ENCODE results near the gene CD274. TPM values are rescaled to one million over a fixed set of nuclear protein-coding genes. Genes with fewer than 3 reads are reported as not detected.

Gene CD274
- total and polyA plus RNA-seq, 2 experiments from 2014 or later: not detected

DNA sequence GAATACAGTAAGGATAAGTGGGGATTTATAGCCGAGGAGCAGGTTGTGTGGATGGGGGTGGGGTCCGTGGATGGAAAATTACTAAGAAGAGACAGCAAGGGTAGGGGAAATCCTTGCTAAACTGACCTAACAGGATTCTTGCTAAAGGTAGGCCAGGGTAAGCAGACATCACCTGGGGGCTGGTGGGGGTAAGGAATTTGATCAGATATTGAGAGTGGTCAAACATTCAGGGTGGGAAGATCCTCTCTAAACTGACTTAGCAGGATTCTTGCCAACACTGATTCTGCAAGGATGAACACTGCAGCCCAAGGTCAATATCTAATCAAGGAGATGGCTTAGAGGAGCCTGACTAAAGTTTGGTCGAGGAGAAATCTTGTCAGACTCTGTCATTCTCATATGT, 9.9 kb upstream of the CD274 start:
- no peaks in the 10 kb centered on the region for H3K9me2 ChIP-seq (ENCODE audit: insufficient read depth)
- no peaks in the 10 kb centered on the region for H3K27me3 ChIP-seq (ENCODE audit: insufficient read depth)
- peaks cover 18% of the 10 kb centered on the region for H3K4me1 Mint-ChIP-seq
- DNase-seq (ENCODE audit: low spot score): no peak
- H2AFZ ChIP-seq: no peak overlapping the region
- no peak for ATAC-seq
- no peaks in the 10 kb centered on the region for H4K20me1 ChIP-seq (replicated peaks; ENCODE audit: insufficient read depth)
- no peak overlapping the region for H3K4me3 ChIP-seq
- H3K4me3 Mint-ChIP-seq: no peak overlapping the region
- no peak overlapping the region for H3K27ac Mint-ChIP-seq
- H3K27ac ChIP-seq (ENCODE audit: low read depth): no peak overlapping the region
- H3K4me1 ChIP-seq (ENCODE audit: insufficient read depth): peaks cover 14% of the 10 kb centered on the region
- H3K27me3 Mint-ChIP-seq (ENCODE audit: insufficient read depth, low read depth, poor library complexity): peaks cover 3% of the 10 kb centered on the region
- no peak overlapping the region for H3K4me2 ChIP-seq
- H3K36me3 ChIP-seq (ENCODE audit: insufficient read depth): peaks cover 4% of the 10 kb centered on the region
- 0 out of 2 replicates have a peak, but pooled peaks cover 5% of the 10 kb centered on the region for H3F3A ChIP-seq (replicated peaks; ENCODE audit: low read depth)
- peaks cover 16% of the 10 kb centered on the region for H3K36me3 Mint-ChIP-seq (ENCODE audit: low read depth)
- no peaks in the 10 kb centered on the region; the same call in 1 of the 2 replicates for H3K79me2 ChIP-seq (replicated peaks; ENCODE audit: insufficient read depth)
- peaks cover 9% of the 10 kb centered on the region for H3K9me3 Mint-ChIP-seq
- TF ChIP-seq POLR2AphosphoS5 (IDR thresholded peaks at IDR 0.05; ENCODE audit: low read depth): no peak
- no peak for TF ChIP-seq ZNF114 (CRISPR knock-in tag; IDR thresholded peaks at IDR 0.05)
- TF ChIP-seq, protein P1, sequence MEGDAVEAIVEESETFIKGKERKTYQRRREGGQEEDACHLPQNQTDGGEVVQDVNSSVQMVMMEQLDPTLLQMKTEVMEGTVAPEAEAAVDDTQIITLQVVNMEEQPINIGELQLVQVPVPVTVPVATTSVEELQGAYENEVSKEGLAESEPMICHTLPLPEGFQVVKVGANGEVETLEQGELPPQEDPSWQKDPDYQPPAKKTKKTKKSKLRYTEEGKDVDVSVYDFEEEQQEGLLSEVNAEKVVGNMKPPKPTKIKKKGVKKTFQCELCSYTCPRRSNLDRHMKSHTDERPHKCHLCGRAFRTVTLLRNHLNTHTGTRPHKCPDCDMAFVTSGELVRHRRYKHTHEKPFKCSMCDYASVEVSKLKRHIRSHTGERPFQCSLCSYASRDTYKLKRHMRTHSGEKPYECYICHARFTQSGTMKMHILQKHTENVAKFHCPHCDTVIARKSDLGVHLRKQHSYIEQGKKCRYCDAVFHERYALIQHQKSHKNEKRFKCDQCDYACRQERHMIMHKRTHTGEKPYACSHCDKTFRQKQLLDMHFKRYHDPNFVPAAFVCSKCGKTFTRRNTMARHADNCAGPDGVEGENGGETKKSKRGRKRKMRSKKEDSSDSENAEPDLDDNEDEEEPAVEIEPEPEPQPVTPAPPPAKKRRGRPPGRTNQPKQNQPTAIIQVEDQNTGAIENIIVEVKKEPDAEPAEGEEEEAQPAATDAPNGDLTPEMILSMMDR (conservative IDR thresholded peaks at IDR 0.05; ENCODE audit: low read depth in 2 of 2): no peak
- no peak for TF ChIP-seq JUNB (IDR thresholded peaks at IDR 0.05; ENCODE audit: unreplicated experiment)
- TF ChIP-seq, protein P2, sequence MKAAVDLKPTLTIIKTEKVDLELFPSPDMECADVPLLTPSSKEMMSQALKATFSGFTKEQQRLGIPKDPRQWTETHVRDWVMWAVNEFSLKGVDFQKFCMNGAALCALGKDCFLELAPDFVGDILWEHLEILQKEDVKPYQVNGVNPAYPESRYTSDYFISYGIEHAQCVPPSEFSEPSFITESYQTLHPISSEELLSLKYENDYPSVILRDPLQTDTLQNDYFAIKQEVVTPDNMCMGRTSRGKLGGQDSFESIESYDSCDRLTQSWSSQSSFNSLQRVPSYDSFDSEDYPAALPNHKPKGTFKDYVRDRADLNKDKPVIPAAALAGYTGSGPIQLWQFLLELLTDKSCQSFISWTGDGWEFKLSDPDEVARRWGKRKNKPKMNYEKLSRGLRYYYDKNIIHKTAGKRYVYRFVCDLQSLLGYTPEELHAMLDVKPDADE (IDR thresholded peaks at IDR 0.05): no peak
- TF ChIP-seq, protein P3, sequence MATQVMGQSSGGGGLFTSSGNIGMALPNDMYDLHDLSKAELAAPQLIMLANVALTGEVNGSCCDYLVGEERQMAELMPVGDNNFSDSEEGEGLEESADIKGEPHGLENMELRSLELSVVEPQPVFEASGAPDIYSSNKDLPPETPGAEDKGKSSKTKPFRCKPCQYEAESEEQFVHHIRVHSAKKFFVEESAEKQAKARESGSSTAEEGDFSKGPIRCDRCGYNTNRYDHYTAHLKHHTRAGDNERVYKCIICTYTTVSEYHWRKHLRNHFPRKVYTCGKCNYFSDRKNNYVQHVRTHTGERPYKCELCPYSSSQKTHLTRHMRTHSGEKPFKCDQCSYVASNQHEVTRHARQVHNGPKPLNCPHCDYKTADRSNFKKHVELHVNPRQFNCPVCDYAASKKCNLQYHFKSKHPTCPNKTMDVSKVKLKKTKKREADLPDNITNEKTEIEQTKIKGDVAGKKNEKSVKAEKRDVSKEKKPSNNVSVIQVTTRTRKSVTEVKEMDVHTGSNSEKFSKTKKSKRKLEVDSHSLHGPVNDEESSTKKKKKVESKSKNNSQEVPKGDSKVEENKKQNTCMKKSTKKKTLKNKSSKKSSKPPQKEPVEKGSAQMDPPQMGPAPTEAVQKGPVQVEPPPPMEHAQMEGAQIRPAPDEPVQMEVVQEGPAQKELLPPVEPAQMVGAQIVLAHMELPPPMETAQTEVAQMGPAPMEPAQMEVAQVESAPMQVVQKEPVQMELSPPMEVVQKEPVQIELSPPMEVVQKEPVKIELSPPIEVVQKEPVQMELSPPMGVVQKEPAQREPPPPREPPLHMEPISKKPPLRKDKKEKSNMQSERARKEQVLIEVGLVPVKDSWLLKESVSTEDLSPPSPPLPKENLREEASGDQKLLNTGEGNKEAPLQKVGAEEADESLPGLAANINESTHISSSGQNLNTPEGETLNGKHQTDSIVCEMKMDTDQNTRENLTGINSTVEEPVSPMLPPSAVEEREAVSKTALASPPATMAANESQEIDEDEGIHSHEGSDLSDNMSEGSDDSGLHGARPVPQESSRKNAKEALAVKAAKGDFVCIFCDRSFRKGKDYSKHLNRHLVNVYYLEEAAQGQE (IDR thresholded peaks at IDR 0.05; ENCODE audit: unreplicated experiment): no peak

DNA sequence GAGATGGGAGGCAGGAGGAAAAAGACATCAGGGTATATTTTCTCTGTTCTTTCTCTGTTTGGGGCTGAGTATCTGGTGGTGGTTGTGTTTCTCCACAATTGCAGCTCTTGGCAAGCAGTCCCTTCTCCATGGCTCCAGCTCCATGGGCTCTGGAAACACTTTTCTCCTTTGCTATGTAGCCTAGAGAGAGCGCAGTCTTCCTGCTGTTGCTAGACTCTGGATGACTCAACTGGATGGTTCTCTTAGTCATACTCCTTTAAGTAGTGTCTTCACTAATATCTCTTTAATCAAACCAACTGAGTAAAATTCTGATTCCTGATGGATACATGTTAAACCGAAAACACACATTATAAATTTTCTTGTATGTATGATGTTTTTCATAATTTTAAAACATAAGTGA, 9.3 kb upstream of the CD274 start:
- H3K4me3 Mint-ChIP-seq: no peak overlapping the region
- Histone ChIP-seq H4K20me1 (replicated peaks; ENCODE audit: insufficient read depth) (no peaks in the 10 kb centered on the region), H2AFZ (no peak overlapping the region), H3K4me3 (no peak overlapping the region), H3K9me2 (ENCODE audit: insufficient read depth) (no peaks in the 10 kb centered on the region), H3K27ac (ENCODE audit: low read depth) (no peak overlapping the region), H3F3A (replicated peaks; ENCODE audit: low read depth) (0 out of 2 replicates have a peak, but pooled peaks cover 5% of the 10 kb centered on the region), H3K36me3 (ENCODE audit: insufficient read depth) (no peaks in the 10 kb centered on the region), H3K27me3 (ENCODE audit: insufficient read depth) (no peaks in the 10 kb centered on the region), H3K4me2 (no peak overlapping the region), H3K4me1 (ENCODE audit: insufficient read depth) (peaks cover 14% of the 10 kb centered on the region), H3K79me2 (replicated peaks; ENCODE audit: insufficient read depth) (no peaks in the 10 kb centered on the region; the same call in 1 of the 2 replicates)
- peaks cover 18% of the 10 kb centered on the region for H3K4me1 Mint-ChIP-seq
- peaks cover 5% of the 10 kb centered on the region; the same call in 1 of the 3 replicates for H3K9me3 Mint-ChIP-seq
- peaks cover 10% of the 10 kb centered on the region for H3K36me3 Mint-ChIP-seq (ENCODE audit: low read depth)
- peaks cover 3% of the 10 kb centered on the region for H3K27me3 Mint-ChIP-seq (ENCODE audit: insufficient read depth, low read depth, poor library complexity)
- DNase-seq (ENCODE audit: low spot score): no peak
- no peak overlapping the region for H3K27ac Mint-ChIP-seq
- no peak for ATAC-seq
- TF ChIP-seq JUNB (IDR thresholded peaks at IDR 0.05; ENCODE audit: unreplicated experiment) (no peak), STAT1 (IDR thresholded peaks at IDR 0.05; ENCODE audit: unreplicated experiment) (no peak), ZNF331 (CRISPR knock-in tag; IDR thresholded peaks at IDR 0.05; ENCODE audit: low read depth) (no peak), NANOG (IDR thresholded peaks at IDR 0.05; ENCODE audit: borderline replicate concordance) (no peak), EZH2phosphoT487 (IDR thresholded peaks at IDR 0.05; ENCODE audit: unreplicated experiment) (no peak)
